Measurements from ENCODE around the gene FAF1.

Gene FAF1

GRCh38 chr1:50610563-50610962 is 349.5 kb downstream of the FAF1 start:
- no peak for DNase-seq
- no peak for TF ChIP-seq POLR2A (IDR thresholded peaks at IDR 0.05; ENCODE audit: low read length)
- no peak for TF ChIP-seq GATA1 (IDR thresholded peaks at IDR 0.05; ENCODE audit: low read depth, low read length)

- TF ChIP-seq POLR2A (IDR thresholded peaks at IDR 0.05; ENCODE audit: low read length) (no peak), GATA1 (IDR thresholded peaks at IDR 0.05; ENCODE audit: low read depth, low read length) (no peak)
- DNase-seq = no peak
Measured at GRCh38 chr1:50609508-50609907, 350.6 kb downstream of the FAF1 start.

GRCh38 chr1:50605186-50605875 is 354.7 kb downstream of the FAF1 start:
- DNase-seq = peak; percentile 48 to 60
- TF ChIP-seq GATA1 (IDR thresholded peaks at IDR 0.05; ENCODE audit: low read depth, low read length) (no peak), POLR2A (IDR thresholded peaks at IDR 0.05; ENCODE audit: low read length) (no peak)

GRCh38 chr1:50604580-50604979 is 355.5 kb downstream of the FAF1 start:
- TF ChIP-seq POLR2A (IDR thresholded peaks at IDR 0.05; ENCODE audit: low read length) (no peak), GATA1 (IDR thresholded peaks at IDR 0.05; ENCODE audit: low read depth, low read length) (no peak)
- no peak for DNase-seq

DNA sequence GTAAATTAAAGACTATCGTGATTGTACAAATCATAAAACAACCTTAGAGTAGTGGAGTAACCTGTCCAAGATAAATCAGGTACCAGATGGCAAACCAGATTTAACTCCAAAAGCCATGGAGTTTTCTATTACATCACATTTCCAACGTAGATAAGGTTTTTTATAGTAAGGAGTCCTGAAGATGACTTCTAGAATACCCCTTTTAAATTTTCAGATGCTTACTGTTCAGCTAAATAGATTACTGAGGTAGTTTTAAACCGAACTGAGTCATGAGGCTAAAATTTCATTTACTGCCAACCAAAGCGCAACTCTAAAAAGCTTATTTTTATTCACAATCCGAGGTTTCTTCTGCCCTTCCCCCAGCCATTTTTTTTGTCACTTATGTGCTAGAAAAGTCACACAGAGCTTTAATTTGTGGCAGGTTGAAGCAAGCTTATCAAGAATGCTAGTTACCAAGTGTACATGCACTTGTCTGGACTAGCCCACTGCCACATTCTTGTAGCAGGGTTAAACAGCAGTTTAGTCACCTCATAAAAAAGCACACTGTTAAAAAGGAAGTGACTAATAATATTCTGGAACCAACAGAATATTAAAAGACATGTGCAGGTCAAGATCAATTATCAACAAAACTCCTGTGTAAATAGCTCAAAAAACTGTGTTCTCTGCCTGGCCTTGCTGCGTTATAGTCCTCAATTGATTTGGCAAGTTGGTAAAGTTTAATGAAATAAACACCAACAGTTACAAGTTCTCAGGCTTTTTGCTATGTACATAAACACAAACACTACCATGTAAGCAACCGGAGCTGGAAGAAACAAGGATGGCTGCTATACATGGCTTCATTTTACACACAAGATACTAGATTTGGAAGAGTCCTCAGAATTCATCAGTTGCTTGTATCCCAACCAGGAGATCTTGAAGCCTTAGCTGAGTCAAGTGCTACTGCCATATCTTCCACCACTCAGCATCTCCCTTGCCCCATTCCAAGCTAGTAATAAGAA is 356.5 kb downstream of the FAF1 start:
- TF ChIP-seq POLR2A (IDR thresholded peaks at IDR 0.05; ENCODE audit: low read length) (no peak), GATA1 (IDR thresholded peaks at IDR 0.05; ENCODE audit: low read depth, low read length) (no peak)
- no peak for DNase-seq

GRCh38 chr1:50599546-50599945 is 360.5 kb downstream of the FAF1 start:
- DNase-seq = no peak
- TF ChIP-seq POLR2A (IDR thresholded peaks at IDR 0.05; ENCODE audit: low read length) (no peak), GATA1 (IDR thresholded peaks at IDR 0.05; ENCODE audit: low read depth, low read length) (no peak)

- TF ChIP-seq GATA1 (IDR thresholded peaks at IDR 0.05; ENCODE audit: low read depth, low read length) = no peak
- no peak for TF ChIP-seq POLR2A (IDR thresholded peaks at IDR 0.05; ENCODE audit: low read length)
- DNase-seq = no peak
Measured at GRCh38 chr1:50595874-50596273, 364.2 kb downstream of the FAF1 start.

- TF ChIP-seq POLR2A (IDR thresholded peaks at IDR 0.05; ENCODE audit: low read length) (no peak), GATA1 (IDR thresholded peaks at IDR 0.05; ENCODE audit: low read depth, low read length) (no peak)
Measured at GRCh38 chr1:50593515-50593914, 366.6 kb downstream of the FAF1 start.

DNA sequence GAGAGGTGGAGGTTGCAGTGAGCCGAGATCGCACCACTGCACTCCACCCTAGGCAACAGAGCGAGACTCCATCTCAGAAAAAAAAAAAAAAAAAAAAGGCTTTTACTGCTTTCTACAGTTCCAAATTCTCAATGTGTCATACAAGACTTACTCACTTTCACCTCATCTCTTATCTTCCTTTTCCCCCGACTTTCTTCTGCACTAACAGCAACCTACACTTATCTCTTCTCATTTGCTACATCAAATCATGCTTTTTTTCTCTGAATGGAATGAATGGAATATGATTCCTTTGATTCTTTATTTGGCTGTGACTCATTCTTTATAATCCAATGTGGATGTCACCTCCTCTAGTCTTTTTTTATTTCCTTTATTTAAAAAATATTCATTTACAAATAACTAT is 368.5 kb downstream of the FAF1 start:
- TF ChIP-seq GATA1 (IDR thresholded peaks at IDR 0.05; ENCODE audit: low read depth, low read length) (no peak), POLR2A (IDR thresholded peaks at IDR 0.05; ENCODE audit: low read length) (no peak)
- no peak for DNase-seq

More at GRCh38 chr1:50593515-50593914, 366.6 kb downstream of the FAF1 start:
- DNase-seq = no peak

DNA sequence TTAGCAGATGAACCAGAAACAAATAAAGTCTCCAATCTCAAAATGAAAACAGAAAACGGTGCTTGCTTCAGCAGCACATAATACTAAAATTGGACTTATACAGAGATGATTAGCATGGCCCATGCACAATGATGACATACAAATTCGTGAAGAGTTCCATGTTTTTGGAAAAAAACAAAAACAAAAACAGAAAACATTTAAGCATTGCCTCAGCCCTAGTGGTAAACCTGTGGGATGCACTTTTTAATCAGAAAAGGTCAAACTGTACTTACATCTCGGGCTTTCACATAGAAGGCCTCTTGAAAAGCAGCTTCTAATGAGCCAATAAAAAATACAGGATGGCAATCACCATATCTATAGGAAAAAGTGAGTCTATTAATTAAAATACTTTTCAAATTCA is 377.7 kb downstream of the FAF1 start:
- DNase-seq = no peak
- TF ChIP-seq POLR2A (IDR thresholded peaks at IDR 0.05; ENCODE audit: low read length) (no peak), GATA1 (IDR thresholded peaks at IDR 0.05; ENCODE audit: low read depth, low read length) (no peak)

- no peak for DNase-seq
- TF ChIP-seq POLR2A (IDR thresholded peaks at IDR 0.05; ENCODE audit: low read length) = no peak
- no peak for TF ChIP-seq GATA1 (IDR thresholded peaks at IDR 0.05; ENCODE audit: low read depth, low read length)
Measured at GRCh38 chr1:50570066-50570468, 390.0 kb downstream of the FAF1 start.

- no peak for TF ChIP-seq POLR2A (IDR thresholded peaks at IDR 0.05; ENCODE audit: low read length)
- DNase-seq = no peak
Measured at GRCh38 chr1:50568782-50569181, 391.3 kb downstream of the FAF1 start.

- no peak for TF ChIP-seq GATA1 (IDR thresholded peaks at IDR 0.05; ENCODE audit: low read depth, low read length)
- TF ChIP-seq POLR2A (IDR thresholded peaks at IDR 0.05; ENCODE audit: low read length) = no peak
Measured at GRCh38 chr1:50566405-50566804, 393.7 kb downstream of the FAF1 start.

GRCh38 chr1:50564417-50564816 is 395.6 kb downstream of the FAF1 start:
- TF ChIP-seq GATA1 (IDR thresholded peaks at IDR 0.05; ENCODE audit: low read depth, low read length) (no peak), POLR2A (IDR thresholded peaks at IDR 0.05; ENCODE audit: low read length) (no peak)
- no peak for DNase-seq

More at GRCh38 chr1:50566405-50566804, 393.7 kb downstream of the FAF1 start:
- DNase-seq = no peak
